Common myeloid progenitor, CD34-positive (primary cell): Measurements from ENCODE around the gene MAP6D1.

ENCODE experiments used
- CTCF ChIA-PET: fragments of 350-600 bp; sonication (Branson Sonifier 250); formaldehyde crosslinking; loops from one replicate; lab custom pipeline; 2021; ENCODE audit warnings: antibody characterized with exemption; lab: Charles Lee
- POLR2A ChIA-PET: fragments of 350-600 bp; sonication (Branson Sonifier 250); formaldehyde crosslinking; loops from one replicate; lab custom pipeline; 2021; ENCODE audit warnings: antibody characterized with exemption; lab: Charles Lee
- DNase-seq, 3 donors: peaks; one replicate each; pipeline versions ENCODE4 v3.0.0 to v3.0.0-alpha.2; 2013
- H3K27ac ChIP-seq, 2 experiments: 1 replicate in 1 of 2; 2 replicates in 1 of 2; pipeline ENCODE4 v1.7.0; 2013; ENCODE audit warnings: inconsistent platforms in 2 of 2, low read length in 2 of 2, mild to moderate bottlenecking in 2 of 2, low read depth in 1 of 2, moderate library complexity in 1 of 2; ENCODE audit not compliant: severe bottlenecking in 2 of 2, insufficient read depth in 1 of 2, poor library complexity in 1 of 2
- H3K27me3 ChIP-seq, 5 experiments: replicated peaks in 2 of 5; 1 replicate in 3 of 5; 2 replicates in 2 of 5; pipeline versions ENCODE4 v1.6.1 to v1.7.0; 2013; ENCODE audit warnings: low read length in 4 of 5, mild to moderate bottlenecking in 2 of 5, moderate library complexity in 2 of 5, inconsistent platforms in 1 of 5; ENCODE audit not compliant: insufficient read depth in 5 of 5, control insufficient read depth in 4 of 5
- H3K36me3 ChIP-seq, 4 experiments: 1 replicate in 2 of 4; 2 replicates in 2 of 4; pipeline versions ENCODE4 v1.6.1 to v1.7.0; 2013; ENCODE audit warnings: low read length in 3 of 4, control low read depth in 1 of 4, mild to moderate bottlenecking in 1 of 4; ENCODE audit not compliant: control insufficient read depth in 4 of 4, insufficient read depth in 4 of 4
- H3K4me1 ChIP-seq, 4 experiments: 1 replicate in 3 of 4; 2 replicates in 1 of 4; pipeline versions ENCODE4 v1.6.1 to v1.7.1; 2013; ENCODE audit warnings: low read length in 3 of 4, mild to moderate bottlenecking in 3 of 4, control low read depth in 1 of 4, inconsistent platforms in 1 of 4, moderate library complexity in 1 of 4; ENCODE audit not compliant: control insufficient read depth in 4 of 4, insufficient read depth in 4 of 4; ENCODE audit errors: control extremely low read depth in 1 of 4
- H3K4me3 ChIP-seq, 7 experiments: 1 replicate in 4 of 7; 2 replicates in 3 of 7; pipeline versions ENCODE4 v1.5.1 to v1.7.0; 2013; ENCODE audit warnings: mild to moderate bottlenecking in 7 of 7, low read length in 6 of 7, moderate library complexity in 6 of 7, inconsistent platforms in 2 of 7, low read depth in 2 of 7, control low read depth in 1 of 7; ENCODE audit not compliant: insufficient read depth in 4 of 7, control insufficient read depth in 1 of 7; ENCODE audit errors: extremely low read depth in 1 of 7
- H3K9me3 ChIP-seq, 5 experiments: 1 replicate in 4 of 5; 2 replicates in 1 of 5; pipeline versions ENCODE4 v1.6.1 to v1.7.1; 2013; ENCODE audit warnings: low read length in 4 of 5, mild to moderate bottlenecking in 2 of 5, inconsistent platforms in 1 of 5, low read depth in 1 of 5, moderate library complexity in 1 of 5; ENCODE audit not compliant: control insufficient read depth in 4 of 5, insufficient read depth in 2 of 5; ENCODE audit errors: control extremely low read depth in 1 of 5
- WGBS: methylation state at CpG from one replicate; pipeline ENCODE4 v1.1.5; 2013; ENCODE audit not compliant: insufficient coverage; 5-methylcytosine and 5-hydroxymethylcytosine counted together

The MAP6D1 gene

DNA sequence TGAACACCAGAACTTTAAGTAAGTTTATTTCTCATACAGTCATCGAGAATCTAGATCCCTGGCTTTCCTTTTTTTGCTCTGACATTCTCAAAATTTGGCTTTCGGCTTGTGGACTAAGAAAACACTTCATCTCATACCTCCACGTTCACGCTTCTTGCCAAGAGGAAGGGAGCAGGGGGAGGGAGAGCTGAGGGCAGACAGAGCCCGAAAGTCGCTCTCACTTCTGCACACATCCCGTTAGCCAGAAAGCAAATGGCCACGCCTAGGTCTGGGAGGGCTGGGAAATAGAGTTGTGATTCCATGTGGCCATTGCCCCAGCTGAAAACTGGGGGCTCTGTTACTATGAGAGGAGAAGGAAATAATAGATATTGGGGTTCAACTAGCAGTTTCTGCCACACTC lies 57.3 kb downstream of the MAP6D1 start:
- ChIA-PET POLR2A (no interaction called here), CTCF (interaction anchor here (0.7 to 4.5 kb wide), 6 partner anchors 10 to 583 kb away, joined by 3 to 21 read pairs (median 4); no protein-coding TSS in a partner anchor)
- 97% methylated on average over 4 of the region's 8 CpGs for WGBS
- no peaks in the 10 kb centered on the region for H3K4me1 ChIP-seq
- no peak for DNase-seq
- H3K27me3 ChIP-seq, result no peaks in the 10 kb centered on the region
- no peak overlapping the region for H3K4me3 ChIP-seq
- peaks cover 16 to 44% (median 23%) of the 10 kb centered on the region in 4 experiments for H3K36me3 ChIP-seq
- H3K27ac ChIP-seq, result no peak overlapping the region
- H3K9me3 ChIP-seq, result no peaks in the 10 kb centered on the region

DNA sequence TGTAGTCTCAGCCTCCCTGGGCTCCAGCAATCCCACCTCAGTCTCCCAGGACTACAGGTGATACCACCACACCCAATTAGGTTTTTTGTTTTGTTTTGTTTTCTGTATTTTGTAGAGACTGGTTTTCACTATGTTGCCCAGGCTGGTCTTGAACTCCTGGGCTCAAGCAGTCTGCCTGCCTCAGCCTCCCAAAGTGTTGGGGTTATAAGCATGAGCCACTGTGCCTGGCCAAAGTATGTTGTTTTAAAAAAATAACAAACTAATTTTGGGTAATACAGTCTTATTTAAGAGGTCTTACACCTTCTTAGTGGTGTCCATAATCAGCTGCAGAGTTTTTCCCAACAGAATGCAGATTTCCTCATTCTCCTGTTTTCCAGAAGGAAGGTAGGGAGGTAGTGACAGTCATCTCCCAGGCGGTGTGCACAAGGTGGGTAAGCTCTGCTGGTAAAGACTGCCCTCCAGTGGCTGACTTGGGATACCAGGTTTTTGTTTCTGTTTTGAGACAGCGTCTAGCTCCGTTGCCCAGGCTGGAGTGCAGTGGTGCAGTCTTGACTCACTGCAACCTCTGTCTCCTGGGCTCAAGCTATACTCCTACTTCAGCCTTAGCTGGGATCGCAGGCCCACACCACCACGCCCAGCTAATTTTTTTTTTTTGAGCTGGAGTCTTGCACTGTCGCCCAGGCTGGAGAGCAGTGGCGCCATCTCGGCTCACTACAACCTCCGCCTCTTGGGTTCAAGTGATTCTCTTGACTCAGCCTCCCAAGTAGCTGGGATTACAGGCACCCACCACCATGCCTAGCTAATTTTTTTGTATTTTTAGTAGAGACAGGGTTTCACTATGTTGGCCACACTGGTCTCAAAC lies 58.4 kb downstream of the MAP6D1 start:
- Histone ChIP-seq H3K4me3 (no peak overlapping the region), H3K9me3 (no peaks in the 10 kb centered on the region), H3K4me1 (no peaks in the 10 kb centered on the region), H3K27ac (no peak overlapping the region), H3K36me3 (peaks cover 14 to 43% (median 22%) of the 10 kb centered on the region in 4 experiments), H3K27me3 (no peaks in the 10 kb centered on the region)
- POLR2A ChIA-PET, result interaction anchor here (0.6 kb wide), 1 partner anchor 670 kb away, joined by 3 read pairs; no protein-coding TSS in a partner anchor
- 72% methylated on average over 9 of the region's 9 CpGs for WGBS
- CTCF ChIA-PET, result interaction anchor here (0.7 to 4.5 kb wide), 27 partner anchors 9 to 643 kb away, joined by 3 to 21 read pairs (median 4); no protein-coding TSS in a partner anchor
- peak; percentile 65 to 81 (median 75) for DNase-seq

DNA sequence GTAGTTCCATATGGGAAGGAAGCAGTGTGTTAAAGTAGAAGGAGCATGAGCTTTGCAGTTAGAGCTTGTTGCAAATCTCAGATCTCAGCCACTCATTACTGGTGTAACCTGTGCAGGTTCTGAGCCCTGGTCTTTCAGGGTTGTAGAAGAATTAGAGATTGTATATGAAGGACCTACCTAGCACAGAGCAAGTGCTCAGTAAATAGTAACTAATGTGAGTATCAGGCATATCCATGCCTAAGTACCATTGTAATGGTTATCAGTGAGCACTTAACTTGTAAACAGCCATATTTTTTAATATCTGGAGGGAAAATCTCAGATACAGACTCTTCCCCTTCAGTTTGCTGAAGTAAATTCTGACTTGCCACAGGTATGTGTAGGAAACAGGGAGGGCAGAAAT lies 59.3 kb downstream of the MAP6D1 start:
- no peak overlapping the region for H3K27ac ChIP-seq
- no peaks in the 10 kb centered on the region for H3K27me3 ChIP-seq
- CTCF ChIA-PET, result interaction anchor here (0.6 to 4.5 kb wide), 16 partner anchors 8 to 642 kb away, joined by 3 to 21 read pairs (median 4); no protein-coding TSS in a partner anchor
- peaks cover 19 to 48% (median 29%) of the 10 kb centered on the region in 4 experiments for H3K36me3 ChIP-seq
- no peak overlapping the region for H3K4me3 ChIP-seq
- no peaks in the 10 kb centered on the region for H3K4me1 ChIP-seq
- H3K9me3 ChIP-seq, result no peaks in the 10 kb centered on the region
- POLR2A ChIA-PET, result no interaction called here
- DNase-seq, result no peak
